HG03520 (cell line): ENCODE data around the gene DDAH1.

Experiments
- ATAC-seq: cut with Tn5 transposase; IDR thresholded peaks from one replicate; pipeline ENCODE4 v1.9.1; 2021; ENCODE audit warnings: mild to moderate bottlenecking, moderate library complexity; ENCODE audit not compliant: unreplicated experiment

Gene DDAH1

GRCh38 chr1:85311818-85312217 lies 153.1 kb downstream of the DDAH1 start:
- ATAC-seq: no peak

- ATAC-seq: no peak
Observed at GRCh38 chr1:85308833-85309350, 156.1 kb downstream of the DDAH1 start.

GRCh38 chr1:85307987-85308832 lies 156.7 kb downstream of the DDAH1 start:
- peak; percentile 80 for ATAC-seq

- ATAC-seq: no peak
Observed at GRCh38 chr1:85306236-85306635, 158.7 kb downstream of the DDAH1 start.

- ATAC-seq: no peak
Observed at GRCh38 chr1:85303440-85304162, 161.4 kb downstream of the DDAH1 start.

GRCh38 chr1:85300140-85300539 lies 164.8 kb downstream of the DDAH1 start:
- ATAC-seq: no peak

- ATAC-seq: peak; percentile 85
Observed at GRCh38 chr1:85297855-85298629, 166.9 kb downstream of the DDAH1 start.

- ATAC-seq: no peak
Observed at GRCh38 chr1:85297538-85297854, 167.5 kb downstream of the DDAH1 start.

GRCh38 chr1:85296980-85297379 lies 168.0 kb downstream of the DDAH1 start:
- no peak for ATAC-seq

GRCh38 chr1:85295654-85296053 lies 169.3 kb downstream of the DDAH1 start:
- ATAC-seq: no peak

GRCh38 chr1:85295006-85295431 lies 169.9 kb downstream of the DDAH1 start:
- ATAC-seq: no peak

GRCh38 chr1:85290826-85291225 lies 174.1 kb downstream of the DDAH1 start:
- no peak for ATAC-seq

- no peak for ATAC-seq
Observed at GRCh38 chr1:85289848-85290335, 175.1 kb downstream of the DDAH1 start.

GRCh38 chr1:85289207-85289847 lies 175.6 kb downstream of the DDAH1 start:
- no peak for ATAC-seq

GRCh38 chr1:85284202-85284601 lies 180.8 kb downstream of the DDAH1 start:
- ATAC-seq: no peak

- ATAC-seq: no peak
Observed at GRCh38 chr1:85283475-85284199, 181.3 kb downstream of the DDAH1 start.

GRCh38 chr1:85282424-85282823 lies 182.5 kb downstream of the DDAH1 start:
- no peak for ATAC-seq

- ATAC-seq: no peak
Observed at GRCh38 chr1:85280636-85281035, 184.3 kb downstream of the DDAH1 start.

GRCh38 chr1:85279458-85280080 lies 185.4 kb downstream of the DDAH1 start:
- ATAC-seq: no peak
